Midbrain (tissue), 1 donor: ENCODE measurements around the gene CARHSP1.
"Not testable (repeated sequence)": the region's sequence is repeated elsewhere in the genome, so short reads cannot be mapped to it uniquely, and the experiment has no call there.

Source experiments
- DNase-seq: peaks from one replicate; lab custom pipeline; 2025; lab: John Stamatoyannopoulos, UW

Gene CARHSP1

DNA sequence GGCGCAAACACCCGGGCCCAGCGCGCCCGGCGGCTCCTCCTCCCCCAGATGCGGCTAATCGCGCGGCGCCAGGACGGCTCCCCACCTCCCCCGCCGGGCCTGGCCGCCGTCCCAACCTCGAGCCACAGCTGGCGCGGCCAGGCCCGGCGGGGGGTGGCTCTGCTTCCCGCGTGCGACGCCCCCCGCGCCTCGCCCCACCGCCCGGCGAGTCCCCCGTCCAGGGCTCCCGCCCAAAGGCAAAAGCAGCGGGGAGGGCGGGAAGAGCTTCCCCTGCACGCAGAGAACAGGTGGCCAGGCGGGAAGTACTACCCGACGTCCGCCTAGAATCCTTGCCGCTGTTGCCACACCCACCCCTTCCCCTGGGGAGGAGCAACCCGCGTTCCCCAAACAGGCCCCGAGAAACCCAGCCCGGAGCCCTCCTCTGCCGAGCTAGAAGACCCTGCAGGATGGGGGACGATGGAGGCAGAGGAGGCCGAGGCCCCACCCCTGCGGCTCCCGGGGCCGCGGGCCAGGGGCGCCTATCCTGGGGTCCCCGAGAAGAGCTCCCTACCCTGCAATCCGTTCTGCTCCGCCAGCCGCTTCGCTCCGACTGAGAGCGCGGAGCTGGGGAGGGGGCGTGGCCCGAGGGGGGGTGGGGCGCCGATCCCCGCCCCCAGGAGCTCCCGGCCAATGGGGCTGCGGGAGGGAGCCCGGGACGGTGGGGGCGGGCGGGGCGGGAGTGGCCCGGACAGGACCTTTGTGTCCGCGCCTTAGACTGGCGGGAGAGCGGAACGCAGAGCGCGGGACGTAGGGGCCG is at the start of gene CARHSP1:
Gene CARHSP1 (minus strand): TSS at position 591 of the 796 bp plus-strand sequence. CDS start 9,678 bp downstream, outside the sequence.
- DNase-seq = peak; percentile 92

GRCh38 chr16:8917336-8917735 is 48.5 kb upstream of the CARHSP1 start:
- DNase-seq = not testable (repeated sequence)

DNA sequence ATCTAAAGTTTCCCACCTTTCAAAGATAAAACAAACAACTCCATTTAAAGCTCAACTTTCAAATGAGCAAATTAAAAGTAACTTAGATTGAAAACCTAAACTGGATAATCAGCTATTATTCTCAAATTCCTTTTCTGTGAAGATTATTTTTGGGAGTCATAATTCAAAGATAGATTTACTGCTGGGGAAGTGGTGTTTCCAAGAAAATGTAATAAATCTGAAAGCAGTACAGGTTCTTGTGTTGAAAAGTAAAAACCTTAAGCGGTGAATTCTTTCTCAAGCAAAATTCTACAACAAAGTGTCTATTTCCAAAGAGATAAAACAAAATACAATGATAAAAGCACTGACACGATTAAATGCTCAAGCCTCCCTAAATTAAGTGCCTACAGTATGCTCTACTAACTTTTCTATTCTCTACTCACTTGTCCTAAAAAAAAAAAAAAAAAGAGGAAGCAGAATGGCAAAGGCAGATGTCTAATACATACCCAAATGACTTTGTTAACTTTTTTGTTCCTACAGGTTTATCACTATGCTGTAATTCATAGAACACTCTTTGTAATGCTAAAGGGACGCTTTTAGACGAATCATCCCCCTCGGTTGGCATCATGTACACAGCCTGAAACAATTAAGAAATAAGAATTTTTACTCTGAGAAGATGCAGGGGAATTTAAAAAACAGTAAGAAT is 47.9 kb upstream of the CARHSP1 start:
- no peak for DNase-seq

DNA sequence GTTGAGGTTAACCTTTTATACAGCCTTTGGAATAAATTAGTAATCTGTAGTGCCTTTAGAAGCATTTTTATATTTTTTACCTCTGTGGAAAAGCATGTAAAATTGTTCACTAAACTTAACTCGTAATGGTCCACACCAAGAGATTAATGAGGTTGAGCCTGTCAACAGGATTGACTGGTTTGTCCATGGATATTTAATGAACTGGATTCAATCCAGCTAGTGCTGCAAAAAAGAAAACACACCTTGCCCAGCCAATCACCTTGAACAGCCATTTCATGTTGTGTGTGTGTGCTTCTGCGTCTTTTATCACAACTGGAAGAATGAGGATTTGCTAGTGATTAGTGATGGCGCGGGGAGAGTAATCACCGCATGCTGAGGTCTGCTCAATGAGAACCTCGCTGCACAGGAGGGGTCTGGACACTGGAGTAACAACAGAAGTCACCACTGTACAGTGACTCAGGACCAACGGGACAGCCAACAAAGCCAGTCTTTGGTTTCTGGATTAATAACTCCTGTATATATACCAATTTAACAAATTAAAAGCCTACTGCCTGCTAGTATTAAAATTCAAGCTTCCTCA is 47.0 kb upstream of the CARHSP1 start:
- DNase-seq = no peak

DNA sequence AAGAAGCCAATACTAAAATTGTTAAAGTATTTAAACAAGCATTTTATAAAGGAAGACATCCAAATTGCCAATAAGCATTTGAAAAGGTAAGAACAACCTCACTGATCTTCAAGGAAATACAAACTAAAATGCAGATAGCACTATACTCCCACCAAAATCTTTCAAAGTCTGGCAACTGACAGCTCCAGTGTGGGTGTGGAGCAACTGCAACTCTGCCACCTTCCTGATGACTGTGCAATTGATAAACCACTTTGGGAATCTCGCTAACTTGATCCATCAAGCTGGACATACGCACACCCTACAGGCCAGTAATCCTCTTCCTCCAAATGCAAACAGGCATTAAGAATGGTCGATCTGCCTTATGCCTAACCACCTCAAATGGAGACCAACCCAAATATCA is 45.3 kb upstream of the CARHSP1 start:
- no peak for DNase-seq

DNA sequence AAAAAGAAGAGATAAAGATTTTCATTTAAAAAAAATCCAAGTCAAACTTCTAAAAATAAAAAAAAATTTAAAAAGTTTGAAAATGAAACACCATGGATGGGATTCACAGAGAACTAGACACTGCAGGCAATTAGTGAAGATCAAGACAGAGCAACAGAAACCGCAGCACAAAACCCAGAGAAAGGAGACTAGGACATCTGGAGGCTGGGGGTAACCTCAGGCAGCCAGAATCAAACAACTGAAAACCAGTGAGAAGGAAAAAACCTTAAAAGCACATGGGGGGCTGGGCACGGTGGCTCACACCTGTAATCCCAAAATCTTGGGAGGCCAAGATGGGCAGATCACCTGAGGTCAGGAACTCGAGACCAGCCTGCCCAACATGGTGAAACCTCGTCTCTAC is 44.0 kb upstream of the CARHSP1 start:
- no peak for DNase-seq

GRCh38 chr16:8910811-8911210 is 42.0 kb upstream of the CARHSP1 start:
- DNase-seq = no peak

GRCh38 chr16:8908810-8909468 is 40.1 kb upstream of the CARHSP1 start:
- DNase-seq = no peak

DNA sequence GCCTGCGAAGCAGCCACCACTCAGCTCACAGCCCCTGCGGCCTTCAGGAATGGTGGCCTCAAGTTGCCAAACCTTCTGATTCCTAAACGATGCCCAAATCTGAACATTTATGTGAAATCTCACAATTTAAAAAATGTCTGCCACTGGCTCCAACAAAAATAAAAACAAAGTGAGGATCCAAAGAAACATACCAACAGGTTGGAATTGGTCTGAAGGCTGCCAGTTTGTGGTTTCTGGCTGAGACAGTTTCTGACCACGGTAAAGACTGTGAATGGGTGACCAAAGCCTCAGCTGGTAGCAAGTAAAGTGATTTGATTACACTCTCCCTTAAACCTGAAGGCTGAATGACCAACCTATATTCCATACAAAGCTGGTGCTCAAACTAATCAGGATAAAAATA is 38.3 kb upstream of the CARHSP1 start:
- no peak for DNase-seq

GRCh38 chr16:8905795-8906591 is 37.2 kb upstream of the CARHSP1 start:
- DNase-seq = no peak

DNA sequence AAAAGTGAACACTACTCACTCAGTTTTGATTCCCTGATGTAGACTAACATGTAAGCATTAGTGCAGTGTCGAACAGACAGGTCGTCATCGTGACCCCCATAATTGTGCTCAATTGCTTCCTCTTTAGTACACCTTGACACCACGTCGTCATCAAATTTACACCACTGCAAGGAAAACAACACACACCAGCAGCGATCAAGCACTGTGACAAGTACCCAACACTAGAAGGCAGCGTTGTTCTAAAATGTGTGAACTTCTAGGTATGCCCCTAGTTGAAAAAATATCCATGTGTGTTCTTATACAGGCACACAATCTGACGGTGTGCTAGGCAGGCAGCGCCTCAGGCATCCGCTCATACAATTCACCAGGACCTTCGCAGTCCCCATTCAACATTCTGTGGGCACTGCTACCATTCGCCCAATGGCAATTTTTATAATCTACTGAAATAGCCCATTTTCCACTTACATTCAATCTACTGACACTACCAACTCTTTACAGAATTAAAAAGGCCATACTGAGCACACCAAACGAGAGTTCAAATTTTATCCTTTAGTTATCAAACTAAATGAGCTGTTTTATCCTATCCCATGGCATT is 36.5 kb upstream of the CARHSP1 start:
- DNase-seq = no peak

- no peak for DNase-seq
Observed at GRCh38 chr16:8904018-8904430, 35.2 kb upstream of the CARHSP1 start.

GRCh38 chr16:8903004-8903403 is 34.2 kb upstream of the CARHSP1 start:
- DNase-seq = no peak

- no peak for DNase-seq
Observed at GRCh38 chr16:8901320-8901861, 32.6 kb upstream of the CARHSP1 start.

- DNase-seq = no peak
Observed at GRCh38 chr16:8900343-8900742, 31.5 kb upstream of the CARHSP1 start.

DNA sequence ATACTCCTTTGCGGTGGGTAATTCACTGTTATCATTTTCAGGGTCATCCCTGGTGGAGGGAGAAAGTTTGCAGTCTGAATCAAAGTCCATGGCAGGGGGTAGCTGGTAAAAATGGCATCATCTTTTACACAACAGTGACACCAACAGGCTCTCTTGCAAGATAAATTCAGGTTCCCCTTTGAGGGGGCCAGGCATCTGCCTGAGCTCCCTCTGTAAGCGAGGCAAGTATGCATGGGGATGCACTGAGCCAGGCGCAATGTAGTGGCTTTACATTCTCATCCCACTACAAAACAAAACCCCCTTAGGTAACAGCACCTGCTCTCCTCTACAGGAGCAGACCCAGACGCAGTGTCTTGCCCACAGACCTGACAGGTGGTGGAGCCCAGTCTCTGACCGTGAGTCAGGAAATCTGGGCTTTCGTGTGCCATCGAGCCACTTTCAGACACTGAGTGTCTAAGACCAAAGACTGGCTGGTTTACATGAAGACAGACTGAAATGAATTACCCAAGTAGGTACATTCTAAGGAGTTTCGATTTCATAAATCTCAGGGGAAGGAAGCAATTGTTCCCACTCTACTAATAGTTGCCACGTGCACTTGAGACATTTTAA is 31.0 kb upstream of the CARHSP1 start:
- DNase-seq = no peak

GRCh38 chr16:8898660-8899318 is 30.0 kb upstream of the CARHSP1 start:
- DNase-seq = no peak

- DNase-seq = no peak
Observed at GRCh38 chr16:8894736-8895334, 26.0 kb upstream of the CARHSP1 start.

DNA sequence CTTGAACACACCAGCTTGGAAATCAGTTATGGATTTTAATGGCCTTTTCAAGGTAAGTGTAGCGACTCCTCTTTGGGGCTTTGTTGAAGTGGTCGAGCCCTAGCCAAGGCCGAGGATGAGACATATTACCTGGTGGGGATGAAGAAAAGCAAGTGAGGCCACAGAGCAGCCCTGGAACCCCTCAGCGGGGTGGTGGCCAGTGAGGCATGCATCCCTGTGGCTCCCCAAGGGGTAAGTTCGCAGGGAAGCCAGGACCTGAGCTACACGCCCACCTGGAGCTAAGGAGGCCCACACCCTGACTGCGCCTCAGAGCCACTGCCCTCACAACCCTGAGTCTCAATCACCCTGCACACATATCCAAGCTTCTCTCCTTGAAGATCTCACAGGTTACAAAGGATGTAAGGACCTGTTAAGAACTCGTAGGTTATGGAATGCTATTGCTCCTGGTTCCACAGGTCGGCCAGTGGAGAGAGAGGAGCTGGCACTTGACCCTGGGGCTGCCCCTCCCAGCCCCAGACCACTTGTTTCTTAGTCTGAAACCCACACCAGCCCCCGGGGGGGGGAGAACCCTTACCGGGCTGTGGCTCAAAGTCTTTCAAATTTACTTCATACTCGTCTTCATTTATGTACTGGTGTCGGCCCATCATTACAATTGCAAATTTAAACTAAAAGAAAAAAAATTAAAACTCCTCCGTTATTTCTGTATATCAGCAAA is 25.3 kb upstream of the CARHSP1 start:
- no peak for DNase-seq
